GM21619 (cell line): Measurements from ENCODE around the gene DUSP8.

Experiments
- ATAC-seq: cut with Tn5 transposase; IDR thresholded peaks from one replicate; pipeline ENCODE4 v1.9.1; 2021; ENCODE audit not compliant: unreplicated experiment

The DUSP8 gene

DNA sequence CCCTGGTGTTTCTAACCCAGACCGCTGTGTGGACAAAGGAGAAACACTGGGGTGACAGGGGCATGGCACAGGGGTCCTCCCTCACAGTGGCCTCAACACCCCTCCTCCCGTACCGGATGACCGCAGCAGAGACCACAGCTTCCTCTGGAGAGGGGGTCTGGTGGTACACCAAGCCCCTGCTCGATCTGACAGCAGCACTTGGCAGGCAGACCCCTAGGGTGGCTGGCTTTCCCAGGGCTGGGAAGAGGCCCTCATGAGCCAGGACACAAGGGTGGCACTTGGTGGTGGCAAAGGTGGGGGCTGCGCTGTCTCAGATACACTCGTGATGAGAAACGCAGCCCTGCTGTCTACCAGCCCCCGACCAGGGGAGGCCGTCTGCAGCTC lies 38.7 kb downstream of the DUSP8 start:
- ATAC-seq, result no peak

DNA sequence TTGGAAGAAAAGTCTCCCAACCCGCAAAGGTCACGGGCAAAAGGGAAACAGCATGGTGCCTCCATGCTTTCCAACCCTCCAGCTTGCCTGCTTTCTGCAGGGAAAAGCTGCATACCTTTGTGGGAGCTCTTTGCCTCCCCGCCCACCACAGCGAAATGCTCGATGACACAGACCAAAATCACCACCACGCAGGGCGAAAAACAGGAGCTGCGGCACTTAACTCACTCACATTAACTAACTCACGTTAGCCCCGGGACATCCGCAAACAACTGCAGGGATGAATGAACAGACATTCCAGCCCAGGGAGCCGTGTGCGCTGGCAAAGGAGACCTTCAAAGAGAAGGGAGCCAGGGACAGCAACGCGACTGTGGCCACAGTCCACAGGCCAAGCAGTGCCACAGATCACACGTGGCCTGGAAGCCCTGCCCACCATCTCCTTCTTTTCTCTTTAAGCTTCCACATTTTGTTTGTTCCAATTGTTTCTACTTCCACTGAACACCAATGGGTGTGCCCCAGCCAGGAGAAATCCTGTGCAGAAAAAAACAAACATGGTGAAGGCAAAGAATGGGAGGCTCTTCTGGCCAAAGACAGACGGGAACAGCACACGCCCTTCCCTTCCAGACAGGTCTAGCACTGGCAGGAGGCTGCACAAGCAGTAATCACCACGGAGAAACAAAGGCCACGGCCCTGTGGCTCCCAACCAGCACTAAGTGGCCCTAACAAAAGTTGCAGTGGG lies 39.3 kb downstream of the DUSP8 start:
- no peak for ATAC-seq

DNA sequence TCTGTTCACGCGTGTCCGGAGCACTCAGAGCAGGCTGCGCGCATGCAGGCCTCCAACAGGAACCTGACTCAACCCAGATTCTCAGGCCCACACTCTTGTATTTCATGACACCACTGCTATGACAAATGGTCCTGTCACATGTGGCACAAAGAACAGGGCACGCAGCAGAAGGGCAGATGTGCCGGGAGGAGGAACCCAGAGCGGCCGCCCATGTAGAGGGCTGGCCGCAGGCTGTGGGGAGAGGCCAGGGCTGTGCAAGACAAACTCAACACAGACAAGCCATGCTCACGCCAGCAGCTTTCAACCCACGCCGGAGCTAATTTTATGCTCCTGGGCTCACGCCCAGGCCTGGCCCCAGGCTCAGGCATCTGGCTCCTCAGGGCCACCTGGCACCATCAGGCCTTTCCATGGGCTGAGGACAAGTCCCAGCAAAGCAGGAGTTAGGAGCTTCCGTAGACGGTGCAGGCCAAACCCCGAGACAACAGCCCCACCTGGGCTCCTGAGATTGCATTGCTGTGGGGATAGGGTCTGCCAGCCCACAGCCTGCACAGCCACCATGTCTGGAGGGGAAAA lies 40.0 kb downstream of the DUSP8 start:
- ATAC-seq, result no peak

DNA sequence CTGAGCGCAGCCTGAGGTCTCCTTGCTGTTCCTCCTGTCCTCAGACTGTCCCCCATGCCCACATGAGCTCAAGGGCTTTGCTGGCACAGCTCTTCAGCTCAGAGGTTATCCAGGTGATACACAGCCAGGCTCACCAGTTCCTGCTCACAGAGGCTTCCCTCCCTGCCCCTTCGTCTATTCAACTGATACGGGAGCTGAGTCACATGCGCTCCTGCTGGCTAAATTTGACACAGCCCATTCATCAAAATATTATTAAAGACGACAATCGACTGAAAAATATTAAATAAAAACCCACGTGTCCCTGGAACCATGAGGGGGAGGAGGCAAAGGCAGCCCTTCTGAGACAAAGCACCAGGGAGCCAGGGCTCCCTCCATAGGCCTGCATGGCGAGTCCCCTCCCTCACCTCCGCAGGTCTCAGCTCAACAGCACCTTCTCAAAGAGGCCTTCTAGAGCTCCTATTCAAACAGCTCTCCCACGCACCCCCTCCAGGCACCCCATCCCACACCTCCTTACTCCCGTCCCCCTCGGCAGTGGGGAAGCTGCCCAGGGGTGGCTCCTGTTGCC lies 40.5 kb downstream of the DUSP8 start:
- no peak for ATAC-seq

DNA sequence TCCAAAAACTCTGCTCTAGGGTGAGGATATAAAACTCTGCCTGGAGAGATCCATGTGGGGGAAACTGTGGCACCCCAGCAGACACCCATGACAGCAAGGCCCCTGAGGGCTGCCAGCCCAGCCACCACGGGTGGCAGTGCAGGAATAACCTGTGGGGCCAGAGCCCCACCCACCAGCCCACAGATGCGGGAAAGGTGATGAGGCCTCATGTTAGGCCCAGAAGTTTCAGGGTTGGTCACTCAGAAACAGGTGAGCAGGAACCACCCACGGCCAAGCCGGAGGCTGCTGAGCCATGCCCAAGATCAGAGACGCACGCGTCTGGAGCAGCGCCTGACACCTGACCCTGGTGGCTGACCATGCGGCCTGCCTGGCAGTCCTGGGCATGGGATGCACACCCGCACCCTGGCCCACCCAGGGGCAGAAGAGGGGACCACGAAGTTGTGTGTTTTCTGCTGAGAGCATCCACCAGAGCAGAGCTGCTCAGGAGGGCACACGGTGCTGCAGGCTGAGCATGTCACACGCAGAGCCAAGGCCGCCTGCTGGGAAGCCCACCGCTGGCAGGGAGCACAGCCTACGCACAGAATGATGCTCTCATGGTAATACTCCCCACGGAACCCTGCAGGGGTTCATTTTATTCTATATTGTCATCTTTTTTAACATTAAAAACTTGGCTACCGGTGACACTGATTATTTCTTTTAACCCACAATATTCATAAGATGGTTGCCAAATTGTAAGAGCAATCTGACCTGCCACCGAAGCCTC lies 41.2 kb downstream of the DUSP8 start:
- ATAC-seq, result no peak

DNA sequence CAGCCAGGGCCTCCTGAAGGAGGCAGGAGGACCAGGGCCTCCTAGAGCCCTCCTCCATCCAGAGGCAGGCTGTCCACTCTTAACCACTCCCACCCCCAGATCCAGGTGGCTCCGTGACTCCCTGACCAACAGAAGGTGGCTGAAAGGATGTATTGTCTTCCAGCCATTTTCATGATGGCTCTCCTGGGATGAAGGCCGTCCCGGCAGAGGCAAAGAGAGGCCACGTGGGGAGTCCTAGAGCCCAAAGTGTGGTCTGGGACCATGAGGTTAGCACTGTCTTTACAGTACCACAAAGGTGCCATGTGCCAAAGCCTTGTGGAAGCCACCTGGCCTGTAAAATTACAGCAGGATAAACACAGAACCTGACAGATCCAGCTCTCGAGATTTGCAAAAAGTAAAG lies 42.3 kb downstream of the DUSP8 start:
- ATAC-seq, result no peak

DNA sequence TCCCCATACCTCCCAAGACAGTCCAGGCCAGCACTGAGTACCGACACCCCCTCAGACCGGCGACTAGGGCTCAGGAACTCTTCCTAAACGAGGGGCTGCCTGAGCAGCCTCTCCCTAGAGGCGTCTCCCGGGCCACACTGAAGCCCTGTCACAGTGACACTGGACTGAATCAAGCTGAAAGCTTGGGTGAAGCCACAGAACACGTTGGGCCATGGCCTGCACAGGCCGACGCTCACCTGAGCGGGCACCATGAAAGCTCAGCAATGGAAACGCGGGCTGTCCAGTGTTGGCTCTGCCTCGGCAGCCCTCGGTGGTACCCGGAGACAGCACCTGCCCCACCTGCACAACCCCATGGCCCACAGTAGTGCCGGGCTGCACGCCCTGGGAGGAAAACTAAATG lies 42.8 kb downstream of the DUSP8 start:
- no peak for ATAC-seq

DNA sequence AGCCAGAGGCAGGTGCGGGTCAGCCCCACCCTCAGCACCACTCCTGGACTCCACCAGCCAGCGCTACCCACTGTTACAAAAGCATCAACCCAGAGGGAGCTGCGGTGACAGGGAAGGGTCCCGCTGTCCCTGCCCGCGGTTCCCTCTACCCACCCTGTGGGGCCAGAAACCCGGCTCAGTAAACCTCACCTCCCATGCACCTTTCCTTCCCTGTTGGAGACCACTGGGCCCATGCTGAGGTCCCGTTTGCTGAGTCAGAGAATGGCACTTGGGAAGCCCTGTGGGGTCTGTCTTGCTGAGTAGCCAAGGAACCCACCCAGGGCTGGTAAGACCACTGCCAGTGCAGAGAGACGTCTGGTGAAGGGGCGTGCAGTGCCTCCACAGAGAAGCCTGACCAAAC lies 43.4 kb downstream of the DUSP8 start:
- ATAC-seq, result no peak

DNA sequence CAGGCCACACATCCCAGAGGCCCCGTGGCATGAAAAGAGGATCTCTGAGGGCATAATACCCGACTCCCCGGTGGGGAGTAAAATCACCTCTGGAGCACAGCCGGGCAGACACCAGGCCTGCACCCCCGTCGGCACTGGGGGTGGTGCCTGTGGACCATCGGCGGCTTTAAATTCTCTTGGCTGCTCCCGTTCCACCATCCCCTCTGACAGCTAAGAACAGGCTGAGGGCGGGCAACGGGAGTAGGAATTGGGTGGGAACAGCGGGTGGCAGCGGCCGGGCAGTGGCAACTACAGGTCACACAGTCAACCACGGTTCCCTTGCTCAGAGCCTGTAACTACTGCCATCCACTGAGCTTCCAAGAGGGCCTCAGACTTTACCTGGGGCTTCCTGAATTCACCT lies 45.3 kb downstream of the DUSP8 start:
- ATAC-seq, result no peak

DNA sequence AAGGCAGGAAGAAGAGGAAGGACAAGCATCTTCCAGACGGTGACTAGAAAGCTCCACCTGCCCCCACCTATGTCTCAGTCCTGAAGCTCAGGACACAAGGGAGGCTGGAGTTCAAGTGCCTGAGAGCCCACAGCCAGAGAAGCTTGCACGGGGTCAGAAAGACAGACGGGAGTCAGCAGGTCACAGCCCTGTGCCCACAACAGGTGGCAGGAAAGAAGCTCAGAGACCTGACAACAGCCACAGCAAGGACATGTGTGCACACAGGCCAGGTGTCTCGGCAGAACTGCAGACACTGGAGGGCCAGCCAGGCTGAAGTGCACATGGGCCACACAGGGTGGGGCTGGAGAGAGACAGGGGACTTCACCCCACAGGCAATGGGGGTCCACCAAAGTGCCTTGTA lies 48.3 kb downstream of the DUSP8 start:
- ATAC-seq, result no peak

DNA sequence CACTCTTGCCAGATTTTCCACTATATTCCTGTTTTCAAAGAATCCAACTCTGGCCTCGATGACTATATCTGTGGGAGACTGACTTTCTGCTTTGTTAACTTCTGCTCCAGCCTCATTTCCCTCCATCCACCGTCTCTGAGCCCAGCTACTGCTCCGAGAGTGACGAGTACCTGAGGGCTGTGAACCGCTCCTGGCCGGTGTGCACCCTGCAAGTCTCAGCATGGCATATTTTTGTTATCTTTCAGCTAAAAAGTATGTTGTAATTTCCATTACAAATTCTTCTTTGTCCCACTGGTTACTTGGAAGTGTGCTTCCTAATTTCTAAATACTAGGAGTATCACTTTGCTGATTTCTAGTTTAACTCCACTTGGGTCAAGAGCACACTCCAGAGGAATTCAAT lies 49.0 kb downstream of the DUSP8 start:
- no peak for ATAC-seq

DNA sequence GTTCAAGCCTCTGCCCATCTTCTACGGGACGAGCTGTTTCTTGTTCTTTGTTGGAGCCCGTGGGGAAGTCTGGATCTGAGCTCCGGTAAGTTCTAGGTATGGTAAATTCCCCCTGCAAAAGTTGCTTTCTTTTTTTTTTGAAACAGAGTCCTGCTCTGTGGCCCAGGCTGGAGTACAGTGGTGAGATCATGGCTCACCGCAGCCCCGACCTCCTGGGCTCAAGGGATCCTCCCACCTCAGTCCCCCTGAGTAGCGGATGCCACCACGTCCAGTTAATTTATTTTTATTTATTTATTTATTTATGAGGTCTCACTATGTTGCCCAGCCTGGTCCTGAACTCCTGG lies 50.0 kb downstream of the DUSP8 start:
- ATAC-seq, result no peak

DNA sequence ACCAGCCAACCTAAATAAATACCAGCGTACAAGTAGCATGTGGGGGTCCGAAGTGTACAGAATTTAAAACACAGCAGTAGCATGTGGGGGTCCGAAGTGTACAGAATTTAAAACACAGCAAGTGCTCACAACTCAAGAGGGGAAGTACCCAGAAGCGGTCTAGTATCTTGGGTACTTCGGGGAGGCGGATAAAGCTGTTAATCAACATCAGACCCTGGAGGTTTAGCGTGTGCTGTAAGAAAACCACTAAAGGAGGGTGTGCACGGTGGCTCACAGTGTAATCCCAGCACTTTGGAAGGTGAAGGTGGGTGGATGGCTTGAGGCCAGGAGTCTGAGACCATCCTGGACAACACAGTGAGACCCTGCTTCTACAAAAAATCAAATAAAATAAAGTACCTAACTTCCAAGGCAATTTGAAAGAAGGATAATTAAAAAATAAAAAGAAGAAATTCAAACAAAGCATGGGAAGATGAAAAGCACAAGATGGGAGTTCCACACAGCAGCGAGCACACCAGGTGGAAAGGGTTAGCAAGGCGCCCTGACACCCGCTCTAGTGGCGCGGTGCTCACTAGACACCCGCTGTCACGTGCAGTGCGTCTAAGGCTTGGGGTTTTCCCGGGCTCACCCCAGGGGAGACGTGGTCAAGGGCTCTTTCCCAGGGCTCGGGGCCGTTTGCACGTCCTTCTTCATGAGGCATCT lies 50.5 kb downstream of the DUSP8 start:
- peak; percentile 85 for ATAC-seq

DNA sequence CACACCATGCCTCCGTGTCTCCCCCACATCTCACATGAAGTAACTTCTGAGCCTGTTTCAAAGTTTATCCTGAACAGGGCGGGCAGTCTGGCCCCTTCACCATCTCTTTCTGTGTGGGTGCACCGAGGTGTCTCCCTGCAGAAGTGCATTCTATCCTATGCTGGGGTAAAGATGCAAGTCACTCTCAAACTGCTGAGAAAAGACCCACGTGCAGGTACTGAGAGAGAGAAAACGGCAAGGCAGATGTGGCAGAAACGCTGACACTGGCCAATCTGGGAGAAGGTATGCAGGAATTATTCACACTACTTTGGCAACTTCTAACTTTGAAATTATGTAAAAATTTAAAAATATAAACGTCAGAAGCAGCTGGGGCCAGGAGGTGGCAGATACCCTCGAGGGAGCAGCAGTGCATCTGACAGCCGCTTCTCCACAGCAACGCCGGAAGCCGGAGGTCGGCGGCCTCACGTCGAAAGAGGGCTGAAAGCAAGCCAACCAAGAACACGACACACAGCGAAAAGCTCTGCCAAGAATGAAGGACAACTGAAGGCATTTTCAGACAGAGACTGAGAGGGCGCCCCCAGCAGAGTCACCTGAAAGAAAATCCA lies 51.3 kb downstream of the DUSP8 start:
- ATAC-seq, result no peak

DNA sequence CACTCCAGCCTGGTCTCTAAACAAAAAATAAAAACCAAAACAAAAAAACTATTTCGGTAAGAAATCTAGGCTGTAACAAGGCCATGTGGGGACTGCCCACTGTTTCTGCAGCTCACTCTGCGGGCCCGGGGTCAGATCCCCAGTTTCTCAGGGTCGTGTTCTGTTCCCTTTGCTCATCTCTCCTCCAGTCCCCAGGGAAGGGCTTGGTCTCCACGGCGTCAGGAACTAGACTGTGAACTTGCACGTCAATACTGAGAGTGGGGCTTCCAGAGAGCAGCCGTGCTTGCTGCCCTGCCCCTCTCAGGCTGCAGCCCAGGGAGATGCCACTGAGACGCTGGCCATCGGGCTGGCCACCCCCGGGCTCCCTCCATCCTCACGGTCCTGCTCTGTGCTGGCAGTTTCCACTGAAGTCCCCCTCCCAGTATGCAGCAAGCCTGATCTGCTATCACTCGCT lies 51.8 kb downstream of the DUSP8 start:
- ATAC-seq, result no peak

DNA sequence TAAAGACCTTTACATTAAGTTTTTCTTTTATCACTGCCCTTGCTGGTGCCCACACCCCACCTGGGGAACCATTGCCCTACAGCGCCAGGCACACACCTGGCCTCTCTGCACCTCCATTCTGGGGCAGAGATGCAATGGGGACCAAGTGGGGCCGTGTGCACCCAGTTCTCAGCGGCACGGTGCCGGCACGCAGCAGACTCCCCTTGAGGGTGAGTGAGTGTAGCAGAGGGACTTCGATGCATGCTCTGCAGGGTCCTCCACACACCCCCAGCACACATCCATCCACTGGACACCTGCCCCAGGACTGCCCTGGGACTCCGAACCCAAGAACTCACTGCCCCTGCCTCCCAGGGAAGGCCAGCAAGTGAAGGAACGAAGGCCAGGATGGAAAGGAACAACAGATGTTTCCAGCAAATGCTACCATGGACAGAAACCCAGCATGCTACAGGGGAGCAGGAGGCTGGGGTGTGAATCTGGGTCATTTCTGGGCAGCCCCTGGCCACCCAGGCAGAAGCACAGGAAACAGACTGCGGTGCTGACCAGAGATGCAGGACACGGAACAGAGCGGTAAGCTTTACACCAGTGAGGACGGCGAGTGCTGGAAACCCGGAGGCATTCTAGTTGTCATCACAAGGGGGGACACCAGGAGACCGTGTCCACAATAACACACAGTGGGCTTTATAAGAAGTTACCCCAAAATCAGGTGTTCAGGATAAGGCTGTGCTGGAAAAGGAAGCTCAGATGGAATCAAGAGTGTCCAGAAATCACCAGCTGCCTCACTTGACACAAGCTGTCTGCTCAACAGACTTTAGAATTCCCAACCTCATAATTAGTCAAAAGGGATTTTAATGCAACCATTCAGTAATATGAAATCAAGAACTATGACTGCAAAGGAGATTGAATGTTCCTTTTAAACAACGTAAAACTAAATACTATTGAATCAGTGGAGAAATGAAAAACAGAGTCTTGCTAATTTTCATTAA lies 52.8 kb downstream of the DUSP8 start:
- ATAC-seq, result no peak

DNA sequence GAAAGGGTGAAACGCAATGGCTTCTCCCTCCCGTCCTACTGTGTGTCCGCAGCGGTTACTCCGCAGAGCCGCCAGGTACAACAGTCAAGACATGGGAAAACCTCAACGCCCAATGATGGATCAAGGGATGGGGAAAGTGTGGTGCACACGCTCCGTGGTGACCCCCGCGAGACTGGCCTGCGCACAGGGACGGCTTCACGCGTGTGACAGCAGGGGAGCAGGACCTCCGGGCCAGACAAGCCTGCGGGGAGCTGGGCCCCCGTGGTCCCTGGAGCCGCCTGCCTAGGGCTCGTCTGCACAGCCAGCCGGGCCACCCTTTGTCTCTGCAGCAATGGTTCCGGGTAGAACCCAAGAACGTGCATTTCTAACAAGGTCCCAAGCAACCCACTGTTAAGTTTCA lies 53.8 kb downstream of the DUSP8 start:
- ATAC-seq, result no peak

DNA sequence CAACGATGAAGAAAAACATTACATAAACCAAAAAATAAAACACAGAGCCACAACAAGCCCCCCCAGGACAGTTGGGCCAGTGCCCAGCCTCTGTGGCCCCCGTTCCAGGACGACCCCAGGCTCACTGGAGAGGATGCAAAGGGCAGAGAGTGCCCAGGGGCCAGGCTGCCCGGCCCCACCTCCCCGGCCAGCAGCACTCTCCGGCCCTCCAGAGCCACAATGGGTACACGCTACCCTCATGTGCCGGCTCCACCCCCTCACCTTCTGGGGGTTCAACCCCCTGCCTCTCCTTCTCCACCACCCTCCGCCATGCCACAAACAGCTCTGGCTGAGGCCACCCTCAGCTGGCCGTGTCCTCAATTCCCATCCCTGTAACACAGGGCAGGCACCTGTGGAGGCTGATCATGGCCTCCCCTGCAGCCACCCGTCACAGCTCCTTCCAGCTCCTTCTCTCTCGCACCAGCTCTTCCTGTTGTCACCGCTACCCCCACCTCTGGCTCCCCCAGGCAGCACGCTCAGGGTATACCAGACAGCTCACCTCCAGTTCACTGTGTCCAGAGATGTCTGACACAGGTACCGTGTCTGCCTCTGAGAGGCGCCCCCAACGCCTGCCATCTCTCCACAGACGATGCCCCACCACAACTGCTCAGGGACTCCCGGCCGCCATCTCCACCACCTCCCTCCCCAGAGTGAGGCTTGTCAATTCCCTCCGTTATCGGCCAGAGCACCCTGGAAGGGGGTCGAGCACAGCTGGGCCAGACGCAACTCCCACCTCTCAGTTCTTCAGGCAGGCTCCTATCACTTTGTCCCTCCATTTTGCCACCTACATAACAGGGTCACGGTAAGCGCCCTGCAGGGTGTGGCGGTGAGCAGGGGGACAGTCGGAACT lies 54.7 kb downstream of the DUSP8 start:
- no peak for ATAC-seq
